Thoracic aorta (tissue), 2 donors: ENCODE results near the gene TSBP1. TPM values are rescaled to one million over a fixed set of nuclear protein-coding genes. Genes with fewer than 3 reads are reported as not detected.

Experiments used
- ATAC-seq: fragments of 150-250 bp; one replicate; pipeline ENCODE4 v1.8.0; 2017; ENCODE audit warnings: low read depth; ENCODE audit not compliant: insufficient number of reproducible peaks, low FRiP score
- DNase-seq: peaks from one replicate; pipeline ENCODE4 v3.0.0-alpha.2; 2020; ENCODE audit warnings: low spot score
- H3K27ac ChIP-seq, 2 donors: fragments of 200-600 bp; sonication (generic); 1 replicate in 1 of 2; 2 replicates in 1 of 2; pipeline ENCODE4 v1.5.1; 2016; ENCODE audit warnings: mild to moderate bottlenecking in 2 of 2, moderate library complexity in 2 of 2
- H3K27me3 ChIP-seq: fragments of 200-600 bp; sonication (generic); replicated peaks from 2 replicates; pipeline ENCODE4 v1.6.0; 2016; ENCODE audit warnings: mild to moderate bottlenecking; ENCODE audit not compliant: insufficient read depth
- H3K36me3 ChIP-seq: fragments of 200-600 bp; sonication (generic); one replicate; pipeline ENCODE4 v1.5.1; 2016
- H3K4me1 ChIP-seq, 2 donors: fragments of 200-600 bp; sonication (generic); 1 replicate in 1 of 2; 2 replicates in 1 of 2; pipeline versions ENCODE4 v1.5.1 to v1.6.0; 2016; ENCODE audit warnings: low read depth in 2 of 2, mild to moderate bottlenecking in 1 of 2; ENCODE audit not compliant: control insufficient read depth in 1 of 2
- H3K4me3 ChIP-seq: fragments of 200-600 bp; sonication (generic); 2 replicates; pipeline ENCODE4 v1.5.1; 2016; ENCODE audit warnings: mild to moderate bottlenecking
- H3K9me3 ChIP-seq: fragments of 200-600 bp; sonication (generic); 2 replicates; pipeline ENCODE4 v1.5.1; 2016
- total RNA-seq, 2 donors: library from RNA; depleted of rRNA; stranded (reverse); fragments of >200 nt; gene quantifications; one replicate each; pipeline versions ENCODE4 v1.1.0 to v1.2.3, GENCODE V29; 2016
- TF ChIP-seq, protein P1 (sequence below): fragments of 200-600 bp; sonication (generic); IDR thresholded peaks from one replicate; pipeline ENCODE4 v1.5.1; 2019; ENCODE audit warnings: antibody characterized with exemption

Gene TSBP1
- total RNA-seq, 2 donors from 2014 or later, result not detected

DNA sequence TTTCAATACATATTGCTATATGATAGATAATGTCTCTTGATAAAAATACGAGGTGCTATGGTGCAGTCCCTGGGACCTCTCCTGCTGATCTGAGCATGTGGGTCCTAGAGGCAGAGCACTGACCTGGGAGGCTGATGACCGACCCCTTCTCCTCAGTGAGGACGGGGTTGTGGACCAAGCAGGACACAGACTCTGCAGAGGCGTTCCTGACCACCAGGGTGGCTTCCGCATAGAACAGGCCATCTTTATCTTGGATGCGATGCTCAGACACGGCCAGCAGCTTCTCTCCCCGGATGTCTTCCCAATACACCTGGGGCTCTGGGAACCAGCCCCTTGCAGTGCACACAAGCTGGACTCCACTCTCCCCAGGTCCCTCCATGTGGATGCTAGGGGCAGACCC is 31.1 kb upstream of the TSBP1 start:
- TF ChIP-seq, protein P1, sequence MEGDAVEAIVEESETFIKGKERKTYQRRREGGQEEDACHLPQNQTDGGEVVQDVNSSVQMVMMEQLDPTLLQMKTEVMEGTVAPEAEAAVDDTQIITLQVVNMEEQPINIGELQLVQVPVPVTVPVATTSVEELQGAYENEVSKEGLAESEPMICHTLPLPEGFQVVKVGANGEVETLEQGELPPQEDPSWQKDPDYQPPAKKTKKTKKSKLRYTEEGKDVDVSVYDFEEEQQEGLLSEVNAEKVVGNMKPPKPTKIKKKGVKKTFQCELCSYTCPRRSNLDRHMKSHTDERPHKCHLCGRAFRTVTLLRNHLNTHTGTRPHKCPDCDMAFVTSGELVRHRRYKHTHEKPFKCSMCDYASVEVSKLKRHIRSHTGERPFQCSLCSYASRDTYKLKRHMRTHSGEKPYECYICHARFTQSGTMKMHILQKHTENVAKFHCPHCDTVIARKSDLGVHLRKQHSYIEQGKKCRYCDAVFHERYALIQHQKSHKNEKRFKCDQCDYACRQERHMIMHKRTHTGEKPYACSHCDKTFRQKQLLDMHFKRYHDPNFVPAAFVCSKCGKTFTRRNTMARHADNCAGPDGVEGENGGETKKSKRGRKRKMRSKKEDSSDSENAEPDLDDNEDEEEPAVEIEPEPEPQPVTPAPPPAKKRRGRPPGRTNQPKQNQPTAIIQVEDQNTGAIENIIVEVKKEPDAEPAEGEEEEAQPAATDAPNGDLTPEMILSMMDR, result no peak
- no peak for ATAC-seq
- no peaks in the 10 kb centered on the region for H3K4me1 ChIP-seq

DNA sequence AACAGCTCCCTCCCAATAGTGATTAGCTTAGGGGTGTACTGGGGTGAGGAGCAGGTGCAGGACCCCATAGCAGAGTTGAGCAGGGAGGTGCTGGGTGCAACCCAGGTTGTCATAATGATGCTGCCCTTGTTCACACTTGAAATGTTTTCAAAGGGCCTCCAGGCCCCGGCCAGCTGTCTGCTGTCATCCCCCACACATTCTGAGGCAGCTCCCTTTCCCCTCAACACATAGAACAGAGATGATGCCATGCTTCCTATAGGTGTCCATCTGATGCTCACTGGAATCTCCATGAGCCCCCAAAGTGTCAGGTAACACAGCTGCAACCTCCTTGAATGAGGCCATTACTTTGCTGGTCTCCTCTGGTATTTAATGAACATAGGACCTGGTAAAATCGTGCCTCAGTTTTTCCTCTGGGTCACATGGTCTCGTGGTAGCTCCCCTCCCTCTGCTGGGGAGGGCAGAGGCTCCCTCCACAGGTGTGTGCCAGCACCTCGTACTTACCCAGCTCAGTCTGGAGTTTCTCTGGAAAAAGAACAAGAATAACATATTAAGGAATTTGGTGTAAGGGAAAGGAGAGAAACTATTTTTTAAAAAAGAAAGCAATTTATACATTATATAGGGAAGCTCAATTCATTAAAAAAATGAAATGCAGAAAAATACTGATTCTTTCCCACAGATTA is 29.7 kb upstream of the TSBP1 start:
- TF ChIP-seq, protein P1, result no peak
- DNase-seq, result no peak
- H3K9me3 ChIP-seq, result no peaks in the 10 kb centered on the region
- H3K4me3 ChIP-seq, result no peak overlapping the region
- no peaks in the 10 kb centered on the region for H3K4me1 ChIP-seq
- H3K27ac ChIP-seq, result no peak overlapping the region
- H3K36me3 ChIP-seq, result no peaks in the 10 kb centered on the region
- no peaks in the 10 kb centered on the region for H3K27me3 ChIP-seq
- ATAC-seq, result no peak

More for the DNA sequence above, 31.1 kb upstream of the TSBP1 start:
- no peaks in the 10 kb centered on the region for H3K36me3 ChIP-seq
- no peak overlapping the region for H3K4me3 ChIP-seq
- H3K27ac ChIP-seq, result no peak overlapping the region
- no peaks in the 10 kb centered on the region for H3K27me3 ChIP-seq
- no peaks in the 10 kb centered on the region for H3K9me3 ChIP-seq
- no peak for DNase-seq

DNA sequence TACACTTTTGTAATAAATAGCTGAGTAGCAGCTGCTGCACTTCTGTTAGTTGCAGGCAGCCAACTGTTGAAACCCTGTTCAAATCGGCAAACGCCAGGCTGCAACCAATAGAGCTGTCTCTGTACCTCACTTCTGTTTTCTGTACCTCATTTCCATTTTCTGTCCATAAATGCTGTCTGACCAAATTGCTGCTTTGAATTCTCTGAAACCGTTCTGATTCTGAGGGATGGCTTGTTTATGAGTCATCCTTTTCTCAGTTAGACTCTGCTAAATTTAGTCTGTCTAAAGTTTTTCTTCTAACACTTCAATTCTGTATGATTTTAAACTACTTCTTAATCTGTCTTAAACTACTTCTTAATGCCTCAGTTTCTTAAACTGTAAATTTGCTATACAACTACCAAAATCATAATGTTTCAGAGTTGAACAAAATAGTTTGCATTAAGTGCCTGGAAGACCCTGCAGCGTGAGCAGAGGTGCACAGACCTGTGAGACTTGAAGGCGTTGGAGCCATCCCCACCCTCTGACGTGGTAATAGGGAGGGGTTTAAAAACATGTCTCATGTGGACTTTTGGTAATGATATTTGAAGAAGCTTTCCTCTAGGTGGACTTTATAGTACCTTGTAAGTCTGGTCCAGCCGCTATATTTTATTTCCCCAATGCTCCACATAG is 25.7 kb upstream of the TSBP1 start:
- no peaks in the 10 kb centered on the region for H3K36me3 ChIP-seq
- H3K9me3 ChIP-seq, result no peaks in the 10 kb centered on the region
- H3K27ac ChIP-seq, result no peak overlapping the region
- H3K4me3 ChIP-seq, result no peak overlapping the region
- H3K4me1 ChIP-seq, result no peaks in the 10 kb centered on the region
- ATAC-seq (no peak), DNase-seq (no peak)
- no peaks in the 10 kb centered on the region for H3K27me3 ChIP-seq
- TF ChIP-seq, protein P1, result no peak

DNA sequence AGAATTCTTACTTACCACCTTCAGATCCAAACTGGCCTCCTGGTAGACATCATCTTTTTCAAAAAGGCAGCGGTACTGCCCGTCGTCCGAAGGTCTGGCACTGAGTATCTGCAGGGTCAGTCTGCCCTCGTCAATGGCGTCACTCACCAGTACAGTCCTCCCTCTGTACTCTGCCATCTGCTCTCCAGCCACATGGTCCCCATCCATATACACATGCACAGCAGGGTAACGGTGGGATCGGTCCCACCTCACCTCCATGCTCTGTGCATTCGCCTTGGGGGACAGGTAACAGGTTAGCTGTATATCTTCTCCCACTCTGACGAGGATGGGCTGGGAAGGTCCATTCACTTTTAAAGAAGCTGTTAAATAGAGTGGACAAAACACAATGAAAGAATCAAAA is 24.3 kb upstream of the TSBP1 start:
- TF ChIP-seq, protein P1, result no peak
- DNase-seq (no peak), ATAC-seq (no peak)
- H3K4me1 ChIP-seq, result no peaks in the 10 kb centered on the region
- no peaks in the 10 kb centered on the region for H3K36me3 ChIP-seq
- no peak overlapping the region for H3K4me3 ChIP-seq
- no peaks in the 10 kb centered on the region for H3K9me3 ChIP-seq
- H3K27ac ChIP-seq, result no peak overlapping the region
- H3K27me3 ChIP-seq, result no peaks in the 10 kb centered on the region

DNA sequence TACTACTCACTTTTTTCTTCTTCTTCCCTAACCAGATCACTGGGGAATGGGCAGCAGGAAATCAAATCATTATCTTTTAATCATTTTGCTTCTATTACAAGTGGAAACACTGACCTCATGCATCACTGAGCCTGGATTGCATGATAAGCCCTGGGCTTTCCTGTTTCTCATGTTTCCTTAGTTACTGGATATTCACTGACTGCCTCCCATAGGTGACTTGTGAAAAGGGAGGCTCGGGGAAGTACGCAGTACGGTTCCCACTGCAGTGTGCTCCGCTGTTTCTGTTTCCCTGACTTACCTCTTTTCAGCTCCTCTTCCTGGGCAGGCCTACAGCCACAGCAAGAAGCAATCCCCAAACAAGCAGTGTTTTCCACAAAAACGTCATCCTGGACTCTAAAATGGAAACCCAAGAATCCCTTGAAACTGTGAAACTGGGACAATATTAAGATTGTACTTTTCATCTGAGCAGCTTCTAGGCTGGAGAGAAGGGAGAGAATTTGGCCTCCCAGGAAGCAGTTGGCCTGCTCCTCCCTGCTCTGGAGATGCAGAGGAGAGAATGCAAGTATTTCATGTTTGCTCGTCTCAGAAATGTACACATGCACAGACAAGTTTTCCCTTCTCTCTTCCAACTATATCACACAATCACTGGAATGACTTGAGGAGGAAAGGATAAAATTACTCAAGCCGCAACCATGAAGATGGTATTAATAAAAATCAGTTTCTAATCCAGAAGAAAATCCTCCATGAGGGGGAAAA is 22.1 kb upstream of the TSBP1 start:
- no peaks in the 10 kb centered on the region for H3K9me3 ChIP-seq
- H3K36me3 ChIP-seq, result no peaks in the 10 kb centered on the region
- H3K27me3 ChIP-seq, result no peaks in the 10 kb centered on the region
- TF ChIP-seq, protein P1, result no peak
- H3K4me1 ChIP-seq, result no peaks in the 10 kb centered on the region
- no peak overlapping the region for H3K4me3 ChIP-seq
- ATAC-seq, result no peak
- no peak overlapping the region for H3K27ac ChIP-seq
- DNase-seq, result no peak
